A549 treated with dexamethasone at 1 μM for 4 hours (cell line): ENCODE measurements around the gene OR2T33. TPM values are rescaled to one million over a fixed set of nuclear protein-coding genes. Genes with fewer than 3 reads are reported as not detected.

ENCODE experiments used
- total RNA-seq: library from RNA; stranded (reverse); fragments of 200-300 nt; extraction: Qiagen RNA extraction; gene quantifications from 5 replicates; pipeline ENCODE4 v1.2.3, GENCODE V29; 2022

The OR2T33 gene
- total RNA-seq: not detected in 5 replicates

GRCh38 chr1:248277876-248278275 lies at the start of gene OR2T33:
Gene OR2T33 (minus strand): TSS chr1:248277976. CDS start chr1:248273814, 4,162 bp downstream.

GRCh38 chr1:248324468-248324867 lies 46.7 kb upstream of the OR2T33 start, which contains the start of gene OR2M7:
Gene OR2M7 (minus strand): TSS chr1:248324568. CDS start chr1:248324568, 0 bp downstream.

GRCh38 chr1:248303324-248303723 lies 25.5 kb upstream of the OR2T33 start, which contains the start of gene OR2T12:
Gene OR2T12 (minus strand): TSS chr1:248303424. CDS start chr1:248295578, 7,846 bp downstream.

GRCh38 chr1:248231117-248231516 lies 46.7 kb downstream of the OR2T33 start, which contains the start of gene OR2M4:
Gene OR2M4 (plus strand): TSS chr1:248231417. CDS start chr1:248238929, 7,512 bp downstream.

Other genes starting within 250 kb of the OR2T33 start
- gene OR2L2, start 247.9 kb downstream of the OR2T33 start, total RNA-seq: 0.02 TPM in 1 of 5 replicates, not detected in the others
- not detected in 5 replicates for gene OR2L3, start 231.1 kb downstream of the OR2T33 start, total RNA-seq
- gene OR2L13, start 182.8 kb downstream of the OR2T33 start, total RNA-seq: not detected in 5 replicates
- not detected in 5 replicates for gene OR2M5, start 132.8 kb downstream of the OR2T33 start, total RNA-seq
- gene OR2M2, start 103.2 kb downstream of the OR2T33 start, total RNA-seq: not detected in 5 replicates
- gene OR2M3, start 80.7 kb downstream of the OR2T33 start, total RNA-seq: not detected in 5 replicates
- not detected in 5 replicates for gene OR2M4, start 46.6 kb downstream of the OR2T33 start, total RNA-seq
- not detected in 5 replicates for gene OR2T12, start 25.4 kb upstream of the OR2T33 start, total RNA-seq
- not detected in 5 replicates for gene OR2M7, start 46.6 kb upstream of the OR2T33 start, total RNA-seq
- not detected in 5 replicates for gene OR14C36, start 70.8 kb upstream of the OR2T33 start, total RNA-seq
- gene OR2T4, start 83.7 kb upstream of the OR2T33 start, total RNA-seq: not detected in 5 replicates
- gene OR2T6, start 97.8 kb upstream of the OR2T33 start, total RNA-seq: not detected in 5 replicates
- gene OR2T1, start 125.1 kb upstream of the OR2T33 start, total RNA-seq: not detected in 5 replicates
- gene OR2T2, start 167.7 kb upstream of the OR2T33 start, total RNA-seq: not detected in 5 replicates
- not detected in 5 replicates for gene OR2T3, start 195.4 kb upstream of the OR2T33 start, total RNA-seq
- not detected in 5 replicates for gene OR2T5, start 210.6 kb upstream of the OR2T33 start, total RNA-seq
- not detected in 5 replicates for gene OR2G6, start 230.1 kb upstream of the OR2T33 start, total RNA-seq